HUDEP-2 (cell line): Measurements from ENCODE around the gene WDR43.

Source experiments
- DNase-seq, 76 experiments: peaks; one replicate each; lab custom pipeline; 2025; ENCODE audit not compliant: unreplicated experiment in 76 of 76; lab: John Stamatoyannopoulos, UW

The WDR43 gene

DNA sequence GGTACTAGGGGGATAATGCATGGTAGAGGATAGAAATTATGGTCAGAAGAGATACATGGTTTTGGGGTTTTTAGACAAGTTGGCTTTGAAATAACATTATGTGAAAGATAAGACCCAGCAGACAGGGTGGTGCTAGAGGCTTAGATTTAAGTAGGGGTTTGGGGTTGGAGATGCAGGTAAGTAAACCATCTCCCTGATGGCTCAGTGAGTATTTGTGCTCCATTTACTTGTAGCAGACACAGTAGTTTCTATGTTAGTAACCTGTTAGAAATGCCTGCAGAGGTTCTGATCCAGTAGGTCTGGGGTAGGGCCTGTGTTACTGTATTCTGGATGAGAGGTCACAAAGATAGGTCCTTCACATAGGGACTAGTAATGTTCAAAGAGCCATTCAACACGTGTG, 13.7 kb downstream of the WDR43 start:
- no peak for DNase-seq

- no peak for DNase-seq
Observed at GRCh38 chr2:28909655-28910353, 15.3 kb downstream of the WDR43 start.

- no peak for DNase-seq
Observed at GRCh38 chr2:28915939-28916338, 21.5 kb downstream of the WDR43 start.

DNA sequence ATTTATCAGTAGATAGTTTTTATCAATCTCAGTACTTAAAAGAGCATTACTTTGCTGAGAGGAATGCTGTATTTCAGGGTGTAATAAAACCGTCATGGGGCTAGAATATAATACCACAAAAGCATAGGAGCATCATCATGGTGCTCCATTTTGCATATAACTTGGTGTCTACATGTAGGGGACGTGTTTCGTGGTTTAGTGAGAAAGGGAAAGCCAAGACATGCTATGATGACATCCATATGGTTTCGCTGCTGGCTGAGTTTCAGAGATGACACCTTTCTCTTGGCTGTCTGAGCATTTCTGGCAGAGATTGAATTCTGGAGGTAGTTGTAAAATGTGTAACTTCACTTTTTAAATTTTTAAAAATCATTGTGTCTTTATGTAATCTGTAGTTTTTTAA, 32.4 kb downstream of the WDR43 start:
- DNase-seq = no peak

- DNase-seq = no peak
Observed at GRCh38 chr2:28927469-28927868, 33.0 kb downstream of the WDR43 start.

- DNase-seq = no peak
Observed at GRCh38 chr2:28927878-28928277, 33.4 kb downstream of the WDR43 start.

DNA sequence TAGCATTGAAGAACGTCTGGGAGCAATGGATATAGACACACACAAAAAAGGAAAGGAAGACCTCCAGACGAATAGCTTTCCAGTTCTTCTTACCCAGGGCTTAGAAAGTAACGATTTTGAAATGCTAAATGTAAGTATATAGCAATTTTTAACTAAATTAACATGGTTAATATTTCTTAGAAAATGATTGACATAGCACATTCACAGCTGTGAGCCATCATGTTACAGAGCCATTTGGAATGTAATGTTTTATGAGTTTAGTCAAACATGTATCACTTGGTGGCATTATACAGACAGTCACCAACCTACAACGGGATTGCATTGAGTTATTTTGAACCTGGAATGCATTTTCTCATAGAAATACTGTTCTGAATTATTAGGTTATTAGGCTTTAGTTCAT, 35.1 kb downstream of the WDR43 start:
- DNase-seq = no peak

GRCh38 chr2:28930205-28930604, 35.7 kb downstream of the WDR43 start:
- DNase-seq = no peak

GRCh38 chr2:28934769-28935168, 40.3 kb downstream of the WDR43 start:
- DNase-seq = no peak

- no peak for DNase-seq
Observed at GRCh38 chr2:28941008-28941407, 46.5 kb downstream of the WDR43 start.

DNA sequence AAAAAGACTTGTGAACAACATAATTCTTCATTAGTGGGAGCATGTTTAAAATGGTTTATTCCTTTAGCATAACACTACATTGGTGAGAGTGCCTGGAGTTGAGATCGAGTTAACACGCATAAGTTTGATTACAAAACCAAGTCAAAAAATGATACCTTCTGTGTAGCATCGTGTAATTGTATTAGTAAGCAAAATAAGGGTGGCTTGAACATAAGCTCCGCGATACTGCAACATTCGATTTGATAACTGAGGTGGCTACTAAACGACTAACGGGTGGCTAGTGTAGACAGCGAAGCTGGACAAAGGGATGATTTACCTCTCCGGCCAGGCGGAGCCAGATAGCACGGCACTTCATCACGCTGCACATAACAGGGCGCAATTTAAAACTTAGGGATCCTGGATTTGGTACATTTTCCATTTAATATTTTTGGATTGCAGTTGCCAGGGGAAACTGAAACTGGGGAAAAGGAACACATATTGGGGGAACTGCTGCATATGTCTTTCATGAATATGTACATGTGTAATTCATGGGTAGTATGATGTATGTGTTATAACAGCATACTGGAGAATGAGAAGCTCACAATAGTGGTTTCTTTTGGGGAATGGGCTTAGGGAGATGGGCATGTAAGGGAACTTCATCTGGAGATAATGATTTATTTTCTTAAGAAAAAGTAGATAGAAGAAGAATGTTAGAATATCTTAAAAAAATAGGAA, 50.2 kb downstream of the WDR43 start:
- DNase-seq = no peak

DNA sequence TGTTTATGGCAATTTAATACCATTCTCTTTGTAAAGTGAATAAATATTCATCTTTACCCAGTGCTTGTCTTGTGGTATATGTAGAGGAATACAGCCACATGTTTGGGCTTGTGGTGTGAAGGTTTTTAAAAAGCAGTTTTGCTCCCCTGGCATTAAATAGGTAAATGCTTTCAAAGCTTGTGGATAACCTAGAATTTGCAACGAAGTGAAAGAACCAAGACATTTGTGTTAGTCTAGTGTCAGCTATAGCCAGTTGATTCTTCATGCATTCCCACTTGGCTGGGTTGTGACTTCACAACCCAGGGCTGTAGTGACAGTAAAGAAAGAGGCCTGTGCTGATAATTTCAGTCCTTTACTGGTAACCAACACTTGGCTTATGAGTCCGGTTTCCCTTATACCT, 53.7 kb downstream of the WDR43 start:
- DNase-seq = no peak

DNA sequence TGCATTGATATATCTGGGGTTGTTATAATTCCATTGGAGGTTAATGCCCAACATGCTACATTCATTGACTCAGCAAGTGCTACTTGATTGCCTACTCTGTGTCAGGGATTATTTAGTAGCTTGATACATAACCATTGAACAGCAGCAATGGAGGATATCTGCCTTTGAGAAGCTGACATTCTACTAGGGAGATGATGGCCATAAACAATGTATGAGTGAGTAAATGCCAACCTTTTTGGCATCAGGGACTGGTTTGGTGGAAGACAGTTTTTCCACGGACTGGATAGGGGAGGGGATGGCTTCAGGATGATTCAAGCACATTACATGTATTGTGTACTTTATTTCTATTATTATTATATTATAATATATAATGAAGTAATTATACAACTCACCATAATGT, 54.7 kb downstream of the WDR43 start:
- no peak for DNase-seq

GRCh38 chr2:28949617-28950305, 55.3 kb downstream of the WDR43 start:
- DNase-seq = peak in 1 of 76 experiments; percentile 5

DNA sequence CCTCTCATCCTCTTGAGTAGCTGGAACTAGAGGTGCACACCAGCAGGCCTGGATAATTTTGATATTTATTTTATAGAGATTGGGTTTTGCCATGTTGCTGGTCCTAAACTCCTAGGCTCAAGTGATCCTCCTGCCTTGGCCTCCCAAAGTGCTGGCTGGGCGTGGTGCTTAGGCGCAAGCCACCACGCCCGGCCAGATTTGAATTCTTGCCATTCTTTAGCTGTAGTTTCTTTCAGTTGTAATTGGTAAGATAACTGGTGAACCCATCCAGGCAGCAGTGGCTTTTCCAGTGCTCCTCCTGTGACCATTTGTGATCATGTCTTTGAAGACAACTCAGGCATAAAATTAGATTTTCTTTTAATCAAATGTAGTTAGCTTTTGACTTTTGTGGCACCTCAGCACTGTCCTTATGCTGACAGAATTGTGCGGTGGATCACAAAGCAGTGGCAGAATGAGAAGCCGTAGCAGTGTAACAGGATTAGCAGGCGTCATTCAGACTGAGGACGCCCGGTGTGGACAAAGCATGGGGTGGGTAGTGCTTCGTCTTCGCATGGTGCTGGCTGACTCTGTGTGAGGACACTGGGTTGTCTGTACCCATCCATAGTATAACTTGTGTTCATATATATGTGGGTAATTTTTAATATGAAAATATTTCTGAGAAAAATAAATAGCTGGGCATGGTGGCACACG, 56.6 kb downstream of the WDR43 start:
- peak in 28 of 76 experiments; percentile 4 to 52 (median 18) for DNase-seq

GRCh38 chr2:28951910-28952835, 57.7 kb downstream of the WDR43 start:
- DNase-seq = no peak

GRCh38 chr2:28952836-28953211, 58.4 kb downstream of the WDR43 start:
- DNase-seq = peak in 42 of 76 experiments; percentile 6 to 77 (median 29)

DNA sequence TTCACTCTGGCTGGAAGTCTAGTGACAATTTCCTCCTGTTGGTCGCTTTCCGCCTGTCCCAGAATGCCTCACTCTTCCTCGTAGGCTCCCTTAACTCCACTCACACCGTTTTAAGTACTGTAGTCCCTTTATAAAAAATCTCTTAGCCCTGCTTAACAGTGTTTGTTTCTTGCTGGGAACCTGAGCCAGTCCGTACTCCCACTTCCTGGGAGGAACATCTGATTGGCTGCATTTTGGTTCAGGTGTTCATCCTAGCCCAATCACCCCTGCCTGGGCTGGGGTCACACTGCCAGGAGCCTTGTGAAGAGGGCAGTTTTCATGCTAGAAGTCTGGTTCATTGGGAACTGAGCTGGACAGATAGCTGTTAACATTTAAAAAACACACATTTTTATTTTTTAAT, 61.0 kb downstream of the WDR43 start:
- no peak for DNase-seq

DNA sequence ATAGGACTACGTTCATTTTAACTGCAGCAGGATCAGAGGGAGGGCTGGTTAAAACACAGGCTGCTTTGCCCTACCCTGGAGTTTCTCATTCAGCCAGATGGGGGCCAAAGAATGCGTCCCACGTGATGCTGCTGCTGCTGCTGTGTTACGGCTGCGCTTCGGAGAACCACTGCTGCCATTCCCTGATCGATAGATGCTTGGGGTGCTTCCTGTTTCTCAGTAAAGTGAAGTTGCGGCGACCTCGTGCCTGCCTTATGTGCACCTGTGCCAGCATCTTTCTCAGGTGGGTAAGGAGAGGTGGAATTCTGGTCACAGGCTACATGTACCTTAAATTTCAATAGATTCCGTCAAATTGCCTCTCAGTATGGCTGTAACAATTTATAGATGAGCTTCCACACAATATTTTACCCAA, 62.0 kb downstream of the WDR43 start:
- peak in 6 of 76 experiments; percentile 3 to 21 (median 12) for DNase-seq

- DNase-seq = no peak
Observed at GRCh38 chr2:28956890-28957289, 62.4 kb downstream of the WDR43 start.
